HEK293T (cell line): ENCODE data around the gene PAX4.

Experiments
- ARNT ChIP-seq: fragments of 450-650 bp; IDR thresholded peaks from 2 replicates; pipeline ENCODE4 v1.6.1; 2017; ENCODE audit warnings: mild to moderate bottlenecking
- BHLHE40 ChIP-seq: fragments of 450-650 bp; IDR thresholded peaks from 2 replicates; pipeline ENCODE4 v1.6.1; 2016; ENCODE audit warnings: mild to moderate bottlenecking, moderate library complexity, borderline replicate concordance
- ELF4 ChIP-seq: fragments of 450-650 bp; IDR thresholded peaks from 2 replicates; pipeline ENCODE4 v1.6.1; 2017; ENCODE audit warnings: antibody characterized with exemption
- FOXK2 ChIP-seq: fragments of 450-650 bp; IDR thresholded peaks from 2 replicates; pipeline ENCODE4 v1.6.1; 2016; ENCODE audit warnings: mild to moderate bottlenecking
- FOXM1 ChIP-seq: fragments of 450-650 bp; IDR thresholded peaks from 2 replicates; pipeline ENCODE4 v1.6.1; 2017; ENCODE audit warnings: mild to moderate bottlenecking, borderline replicate concordance
- HDGF ChIP-seq: fragments of 450-650 bp; IDR thresholded peaks from 2 replicates; pipeline ENCODE4 v1.6.1; 2017; ENCODE audit warnings: antibody characterized with exemption, borderline replicate concordance
- L3MBTL2 ChIP-seq: fragments of 450-650 bp; conservative IDR thresholded peaks from 2 replicates; pipeline ENCODE4 v1.6.1; 2016; ENCODE audit warnings: mild to moderate bottlenecking
- LEF1 ChIP-seq: fragments of 450-650 bp; IDR thresholded peaks from 2 replicates; pipeline ENCODE4 v1.6.1; 2017; ENCODE audit warnings: mild to moderate bottlenecking, borderline replicate concordance
- NFRKB ChIP-seq: fragments of 450-650 bp; IDR thresholded peaks from 2 replicates; pipeline ENCODE4 v1.6.1; 2016; ENCODE audit warnings: mild to moderate bottlenecking, moderate library complexity
- SP1 ChIP-seq: fragments of 450-650 bp; IDR thresholded peaks from 2 replicates; pipeline ENCODE4 v1.6.1; 2017
- SUZ12 ChIP-seq: fragments of 450-650 bp; IDR thresholded peaks from 2 replicates; pipeline ENCODE4 v1.6.1; 2016; ENCODE audit warnings: mild to moderate bottlenecking
- TF ChIP-seq, protein P1 (sequence below): fragments of 450-650 bp; IDR thresholded peaks from 2 replicates; pipeline ENCODE4 v1.6.1; 2016

- TF ChIP-seq FOXK2 (no peak), FOXM1 (no peak), SUZ12 (no peak), BHLHE40 (no peak), HDGF (no peak), SP1 (no peak), LEF1 (no peak), NFRKB (no peak), ELF4 (no peak), ARNT (no peak), L3MBTL2 (no peak)
- TF ChIP-seq, protein P1, sequence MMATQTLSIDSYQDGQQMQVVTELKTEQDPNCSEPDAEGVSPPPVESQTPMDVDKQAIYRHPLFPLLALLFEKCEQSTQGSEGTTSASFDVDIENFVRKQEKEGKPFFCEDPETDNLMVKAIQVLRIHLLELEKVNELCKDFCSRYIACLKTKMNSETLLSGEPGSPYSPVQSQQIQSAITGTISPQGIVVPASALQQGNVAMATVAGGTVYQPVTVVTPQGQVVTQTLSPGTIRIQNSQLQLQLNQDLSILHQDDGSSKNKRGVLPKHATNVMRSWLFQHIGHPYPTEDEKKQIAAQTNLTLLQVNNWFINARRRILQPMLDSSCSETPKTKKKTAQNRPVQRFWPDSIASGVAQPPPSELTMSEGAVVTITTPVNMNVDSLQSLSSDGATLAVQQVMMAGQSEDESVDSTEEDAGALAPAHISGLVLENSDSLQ = no peak
These were observed 48.7 kb upstream of the PAX4 start for GRCh38 chr7:127666602-127667001.
